ENCODE measurements around the gene UBAC1.

UBAC1 gene

DNA sequence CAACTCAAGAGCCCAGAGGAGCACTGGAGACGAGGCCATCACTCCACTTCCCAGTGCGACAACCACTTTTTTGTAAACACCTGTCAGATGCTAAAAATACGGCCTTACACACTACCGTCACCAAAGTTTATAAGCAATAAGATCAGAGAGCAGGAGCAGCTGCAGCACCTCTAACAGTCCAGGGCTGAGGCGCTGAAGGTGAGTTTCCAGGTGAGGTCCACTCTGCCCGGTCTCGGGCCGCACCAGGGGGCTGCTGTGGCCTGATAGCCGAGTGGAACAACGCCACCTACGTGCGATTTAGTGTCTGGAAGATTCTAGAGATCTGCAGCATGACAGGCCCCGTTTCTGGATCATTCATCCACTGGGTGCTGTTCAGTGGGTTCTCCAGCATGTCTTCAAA lies 28.1 kb downstream of the UBAC1 start:
- H3K4me3 ChIP-seq (ENCODE audit: low read depth, low read length), result no peak overlapping the region
- TF ChIP-seq, protein P1, sequence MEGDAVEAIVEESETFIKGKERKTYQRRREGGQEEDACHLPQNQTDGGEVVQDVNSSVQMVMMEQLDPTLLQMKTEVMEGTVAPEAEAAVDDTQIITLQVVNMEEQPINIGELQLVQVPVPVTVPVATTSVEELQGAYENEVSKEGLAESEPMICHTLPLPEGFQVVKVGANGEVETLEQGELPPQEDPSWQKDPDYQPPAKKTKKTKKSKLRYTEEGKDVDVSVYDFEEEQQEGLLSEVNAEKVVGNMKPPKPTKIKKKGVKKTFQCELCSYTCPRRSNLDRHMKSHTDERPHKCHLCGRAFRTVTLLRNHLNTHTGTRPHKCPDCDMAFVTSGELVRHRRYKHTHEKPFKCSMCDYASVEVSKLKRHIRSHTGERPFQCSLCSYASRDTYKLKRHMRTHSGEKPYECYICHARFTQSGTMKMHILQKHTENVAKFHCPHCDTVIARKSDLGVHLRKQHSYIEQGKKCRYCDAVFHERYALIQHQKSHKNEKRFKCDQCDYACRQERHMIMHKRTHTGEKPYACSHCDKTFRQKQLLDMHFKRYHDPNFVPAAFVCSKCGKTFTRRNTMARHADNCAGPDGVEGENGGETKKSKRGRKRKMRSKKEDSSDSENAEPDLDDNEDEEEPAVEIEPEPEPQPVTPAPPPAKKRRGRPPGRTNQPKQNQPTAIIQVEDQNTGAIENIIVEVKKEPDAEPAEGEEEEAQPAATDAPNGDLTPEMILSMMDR (IDR thresholded peaks at IDR 0.05; ENCODE audit: borderline replicate concordance, insufficient read depth, low read depth, low read length), result no peak

DNA sequence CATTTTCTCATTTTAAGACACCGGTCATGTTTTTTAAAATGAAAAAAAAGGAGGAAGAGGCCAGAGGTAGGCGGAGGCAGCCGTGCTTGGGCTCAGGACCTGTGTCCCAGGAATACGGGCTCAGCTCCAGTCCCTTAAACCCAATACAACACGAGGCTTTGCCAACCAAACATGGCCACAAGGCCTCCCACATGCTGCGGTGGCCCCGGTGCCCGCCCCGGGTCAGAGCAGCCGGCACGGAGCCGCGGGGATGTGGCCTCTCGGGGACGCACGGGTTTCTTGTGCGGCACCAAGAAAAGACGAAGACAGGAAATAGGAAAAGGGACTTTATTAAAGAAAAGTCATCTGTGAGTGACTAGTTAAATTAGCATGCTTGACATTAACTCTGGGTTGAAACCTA lies 28.5 kb downstream of the UBAC1 start:
- no peak overlapping the region for H3K4me3 ChIP-seq (ENCODE audit: low read depth, low read length)
- TF ChIP-seq, protein P1 (IDR thresholded peaks at IDR 0.05; ENCODE audit: borderline replicate concordance, insufficient read depth, low read depth, low read length), result no peak

DNA sequence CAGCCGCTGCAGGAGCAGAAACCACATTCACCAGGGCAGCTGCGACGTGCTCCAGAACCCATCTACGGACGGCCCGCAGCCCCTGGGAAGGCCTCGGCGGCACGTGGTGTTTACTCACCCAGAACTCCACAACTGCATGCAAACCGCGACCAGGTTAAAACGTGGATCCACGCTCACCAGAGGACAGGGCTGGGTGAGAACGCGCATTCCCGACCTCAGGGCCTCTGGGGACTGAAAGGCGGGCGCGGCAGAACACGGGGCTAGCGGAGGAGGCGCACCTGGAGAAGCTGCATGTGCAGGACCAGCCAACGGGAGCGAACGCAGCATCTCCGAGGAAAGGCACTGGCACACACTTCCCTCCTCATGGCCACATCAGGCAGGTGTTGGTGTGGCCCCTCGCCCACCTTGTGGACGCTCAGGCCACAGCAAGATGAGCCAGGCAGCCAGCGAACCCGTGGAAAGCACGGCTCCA lies 29.8 kb downstream of the UBAC1 start:
- TF ChIP-seq, protein P1 (IDR thresholded peaks at IDR 0.05; ENCODE audit: borderline replicate concordance, insufficient read depth, low read depth, low read length), result no peak
- no peak overlapping the region for H3K4me3 ChIP-seq (ENCODE audit: low read depth, low read length)

DNA sequence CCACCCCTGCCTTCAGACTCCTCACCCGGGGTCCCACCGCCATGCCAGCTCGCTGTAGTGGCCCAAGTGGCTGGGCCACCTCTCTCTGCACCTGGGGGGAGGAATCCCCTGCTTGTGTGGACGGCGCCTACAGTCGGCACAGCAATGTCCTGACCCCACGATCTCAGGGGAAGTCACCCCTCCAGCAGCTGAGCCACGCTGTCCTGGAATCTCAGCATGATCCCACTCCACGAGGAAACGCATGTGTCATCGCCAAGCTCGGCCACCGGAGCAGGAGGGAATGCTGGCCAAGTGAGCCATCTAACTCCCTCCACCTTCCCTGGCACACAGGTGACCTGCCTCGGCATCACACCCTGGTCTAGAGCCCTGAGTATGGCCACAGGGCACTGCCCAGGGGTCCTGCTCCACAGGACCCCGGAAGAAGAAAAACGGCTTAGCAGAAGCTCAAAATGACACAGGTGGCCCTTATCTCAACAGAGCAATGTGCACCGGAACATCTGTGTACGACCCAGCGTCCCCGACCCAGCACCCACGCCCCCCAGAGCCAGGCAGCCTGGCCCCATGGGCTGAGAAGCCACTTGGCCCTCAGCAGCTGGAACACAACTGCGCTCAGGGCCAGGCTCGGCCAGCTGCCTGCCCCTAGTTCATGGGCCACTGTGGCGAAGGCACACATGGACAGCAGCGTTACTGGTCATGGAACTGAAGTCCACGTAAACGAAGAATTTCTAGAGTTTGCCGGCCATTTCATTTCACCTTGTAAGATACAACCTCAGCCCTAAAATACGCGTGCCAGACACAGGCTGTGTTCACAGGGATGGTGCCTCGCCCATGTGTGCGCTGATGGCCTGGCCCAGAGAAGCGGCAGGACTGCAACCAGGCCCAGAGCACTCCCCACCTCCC lies 30.5 kb downstream of the UBAC1 start:
- TF ChIP-seq, protein P1 (IDR thresholded peaks at IDR 0.05; ENCODE audit: borderline replicate concordance, insufficient read depth, low read depth, low read length), result no peak
- H3K4me3 ChIP-seq (ENCODE audit: low read depth, low read length), result no peak overlapping the region

DNA sequence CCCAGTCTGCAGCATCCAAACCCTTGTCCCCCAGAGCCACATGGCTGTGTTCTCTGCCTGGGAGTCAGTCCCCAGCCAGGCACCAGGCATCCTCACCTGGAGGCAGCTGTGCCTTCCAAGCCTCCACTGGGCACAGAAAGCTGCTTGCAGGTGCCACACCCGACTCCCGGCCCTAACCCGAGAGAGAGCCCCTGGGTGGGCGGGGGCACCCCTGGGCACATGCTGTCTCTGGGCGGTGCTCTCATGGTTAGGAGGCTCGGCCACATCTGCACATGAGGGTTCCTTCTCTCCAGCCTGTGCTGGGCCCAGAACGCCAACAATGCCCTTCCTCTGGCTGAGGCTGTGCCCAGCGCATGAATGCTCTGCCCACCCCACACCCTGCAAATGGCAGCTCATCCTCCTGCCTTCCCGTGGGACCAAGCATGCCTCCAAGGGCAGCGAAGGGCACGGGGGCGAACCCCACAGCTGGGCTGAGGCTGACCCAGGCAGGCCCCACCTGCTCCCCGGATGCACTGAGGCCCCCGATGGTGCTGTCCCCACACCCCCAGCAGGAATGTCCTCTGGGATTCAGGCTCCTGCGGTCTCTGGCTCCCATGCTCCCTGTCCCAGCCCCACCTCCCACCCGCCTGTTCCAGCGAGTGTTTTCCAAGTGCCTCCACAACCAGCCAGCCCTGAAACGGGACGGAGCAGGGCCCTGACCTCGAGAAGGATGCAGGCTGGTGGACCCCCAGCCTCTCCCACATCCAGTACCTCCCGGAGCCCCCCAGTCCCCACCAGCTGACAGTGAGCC lies 31.3 kb downstream of the UBAC1 start:
- H3K4me3 ChIP-seq (ENCODE audit: low read depth, low read length), result no peak overlapping the region
- TF ChIP-seq, protein P1 (IDR thresholded peaks at IDR 0.05; ENCODE audit: borderline replicate concordance, insufficient read depth, low read depth, low read length), result no peak

DNA sequence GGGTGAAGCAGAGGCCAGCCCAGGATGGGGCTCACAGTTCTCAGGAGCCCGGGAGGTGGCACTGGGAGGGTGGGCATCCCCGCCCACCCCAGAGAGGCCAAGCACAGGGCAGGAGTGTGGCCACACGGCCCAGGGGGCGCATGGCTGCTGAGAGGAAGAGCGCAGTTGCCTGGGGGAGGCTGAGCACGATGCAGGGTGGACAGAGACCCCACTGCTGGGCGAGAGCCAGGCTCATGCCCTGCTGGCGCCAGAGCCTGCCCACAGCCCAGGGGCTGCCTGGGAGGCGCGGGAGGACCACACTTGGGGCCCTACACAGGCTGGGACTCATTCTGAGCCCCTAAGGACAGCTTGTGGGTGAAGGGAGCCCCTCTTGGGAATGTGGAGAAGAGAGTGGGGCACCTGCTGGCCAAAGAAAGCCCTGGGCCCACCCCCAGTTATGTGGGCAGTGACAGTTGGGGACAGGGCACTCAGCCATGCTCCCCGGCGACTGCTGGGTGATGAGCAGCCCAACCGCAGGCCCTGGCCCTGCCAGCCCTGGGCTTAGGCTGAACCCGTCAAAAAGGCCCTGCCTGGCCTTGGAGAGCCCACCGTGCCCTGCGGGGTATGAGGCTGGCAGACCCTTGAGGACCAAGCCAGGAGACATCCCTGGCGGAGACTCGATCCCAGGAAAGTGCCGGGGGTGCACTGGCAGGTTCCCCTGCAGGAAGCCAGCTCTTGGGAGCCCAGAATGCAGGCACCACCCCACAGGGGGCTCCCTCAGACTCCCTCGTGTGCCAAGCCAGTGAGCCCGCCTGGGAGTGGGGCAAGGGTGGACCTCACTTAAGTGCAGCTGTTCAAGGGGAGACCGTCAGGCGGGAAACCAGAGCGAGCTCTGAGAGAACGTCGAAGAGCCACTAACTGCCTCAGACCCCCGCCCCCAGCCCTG lies 32.2 kb downstream of the UBAC1 start:
- H3K4me3 ChIP-seq (ENCODE audit: low read depth, low read length), result no peak overlapping the region
- TF ChIP-seq, protein P1 (IDR thresholded peaks at IDR 0.05; ENCODE audit: borderline replicate concordance, insufficient read depth, low read depth, low read length), result no peak

All from GM12875 (cell line).